ENCODE results near the gene ADAMTSL2. TPM values are rescaled to one million over a fixed set of nuclear protein-coding genes. Genes with fewer than 3 reads are reported as not detected.
A peak's percentile ranks its signal among the peaks of the same experiment; 100 is the strongest.

Gene ADAMTSL2
- total RNA-seq, 1 donor from 2014 or later = 10.1 TPM

DNA sequence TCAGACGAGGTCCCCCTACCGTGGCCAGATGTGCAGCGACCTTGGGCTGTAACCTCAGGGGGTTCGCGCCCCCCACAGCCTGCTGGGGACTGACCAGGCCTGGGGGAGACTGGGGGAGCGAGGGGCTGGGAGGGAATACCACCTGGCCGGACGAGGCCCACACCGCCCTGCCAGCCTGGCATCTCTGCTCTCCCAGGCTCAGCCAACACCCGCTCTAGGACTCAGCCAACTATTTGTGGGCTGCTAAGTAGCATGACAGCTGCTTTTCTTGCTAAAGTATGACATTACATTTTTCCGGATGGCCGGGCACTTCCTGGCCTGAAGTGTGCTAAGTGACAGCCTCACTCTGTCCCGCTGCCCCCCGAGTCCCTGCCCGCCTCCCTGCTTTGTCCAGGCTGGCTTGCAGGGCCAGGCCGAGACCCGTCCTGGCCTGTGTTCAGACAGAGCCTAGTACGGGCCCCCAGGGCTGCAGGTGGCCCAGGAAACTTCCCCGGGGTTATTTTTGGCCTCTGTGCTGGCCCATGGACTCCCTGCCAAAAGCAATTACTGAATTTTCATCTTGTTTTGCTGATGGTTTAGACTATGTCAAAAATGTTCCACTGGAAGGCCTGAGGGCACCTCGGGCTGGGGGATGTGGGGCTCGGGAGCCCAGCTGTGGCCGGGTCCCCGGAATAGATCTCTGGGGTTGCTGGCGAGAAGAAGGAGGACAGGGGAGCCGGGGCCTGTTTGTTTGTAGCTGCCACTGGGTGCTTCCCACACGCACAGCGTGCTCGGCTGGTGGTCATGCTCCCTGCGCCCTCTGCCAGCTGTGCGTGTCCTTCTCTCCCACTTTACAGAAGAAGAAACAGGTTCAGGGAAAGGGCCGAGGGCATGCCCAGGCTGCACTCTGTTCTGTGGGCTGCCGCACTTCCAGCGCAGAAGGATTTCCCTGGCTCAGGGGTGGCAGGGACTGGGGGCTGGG lies 42.2 kb upstream of the ADAMTSL2 start:
- intact Hi-C loops (cut with DNase I) = no loop called here
- peaks cover 5% of the 10 kb centered on the region for H3K4me1 ChIP-seq
- ATAC-seq = peak; percentile 6 to 10

GRCh38 chr9:133493428-133493827 lies 41.1 kb upstream of the ADAMTSL2 start:
- H3K9me3 ChIP-seq = no peaks in the 10 kb centered on the region
- intact Hi-C loops (cut with DNase I) = no loop called here
- H3K36me3 ChIP-seq = no peaks in the 10 kb centered on the region
- H3K27me3 ChIP-seq (ENCODE audit: low read depth) = peaks cover 11% of the 10 kb centered on the region
- no peak for ATAC-seq
- peak overlapping the region; percentile 64 for H3K27ac ChIP-seq
- peaks cover 5% of the 10 kb centered on the region for H3K4me1 ChIP-seq
- TF ChIP-seq CTCF (IDR thresholded peaks at IDR 0.05) = no peak
- peak; percentile 39 for DNase-seq
- no peak overlapping the region for H3K4me3 ChIP-seq

More for the DNA sequence above, 42.2 kb upstream of the ADAMTSL2 start:
- TF ChIP-seq CTCF (IDR thresholded peaks at IDR 0.05) = no peak
- peak; percentile 41 for DNase-seq
- Histone ChIP-seq H3K27ac (peak overlapping the region; percentile 64), H3K27me3 (ENCODE audit: low read depth) (peaks cover 9% of the 10 kb centered on the region), H3K9me3 (no peaks in the 10 kb centered on the region), H3K36me3 (no peaks in the 10 kb centered on the region), H3K4me3 (no peak overlapping the region)

GRCh38 chr9:133493845-133494540 lies 40.5 kb upstream of the ADAMTSL2 start:
- ATAC-seq (no peak), DNase-seq (peak; percentile 34)
- no peaks in the 10 kb centered on the region for H3K36me3 ChIP-seq
- intact Hi-C loops (cut with DNase I) = no loop called here
- H3K4me1 ChIP-seq = peaks cover 5% of the 10 kb centered on the region
- H3K4me3 ChIP-seq = no peak overlapping the region
- no peak for TF ChIP-seq CTCF (IDR thresholded peaks at IDR 0.05)
- H3K27ac ChIP-seq = no peak overlapping the region
- H3K9me3 ChIP-seq = no peaks in the 10 kb centered on the region
- H3K27me3 ChIP-seq (ENCODE audit: low read depth) = peaks cover 11% of the 10 kb centered on the region

DNA sequence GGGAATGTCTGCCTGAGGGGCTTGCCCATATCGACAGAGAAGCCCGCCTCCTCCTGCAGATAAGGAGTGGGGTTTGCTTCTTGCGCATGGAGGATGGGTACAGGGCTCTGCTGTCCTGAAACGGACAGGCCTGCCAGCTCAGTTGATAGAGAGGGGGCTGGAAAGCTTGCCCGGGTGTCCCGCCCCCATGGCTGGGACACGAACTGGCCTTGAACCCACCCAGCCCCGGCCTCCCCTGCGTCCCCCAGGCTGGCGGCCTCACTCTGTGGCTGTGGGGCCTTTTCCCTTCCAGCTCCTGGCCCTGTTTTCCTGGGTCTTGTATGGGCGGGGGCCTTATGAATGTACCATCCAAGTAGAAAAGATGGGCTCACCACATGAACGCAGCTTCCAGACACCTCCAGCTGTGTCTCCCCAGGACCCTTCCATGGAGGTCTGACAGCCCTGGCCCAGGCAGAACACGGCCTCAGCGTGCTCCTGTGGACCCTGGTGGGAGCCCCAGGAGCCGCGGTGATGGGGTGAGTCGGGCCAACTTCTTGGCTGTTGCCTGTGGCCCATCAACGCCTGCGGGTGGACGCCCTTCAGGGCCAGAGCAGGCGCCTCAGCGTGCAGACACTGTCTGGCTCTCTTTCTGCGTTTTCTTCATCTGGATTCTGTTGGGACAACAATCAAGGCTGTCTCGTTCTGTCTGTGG lies 39.7 kb upstream of the ADAMTSL2 start:
- Histone ChIP-seq H3K9me3 (no peaks in the 10 kb centered on the region), H3K36me3 (no peaks in the 10 kb centered on the region), H3K4me3 (no peak overlapping the region), H3K27ac (no peak overlapping the region), H3K27me3 (ENCODE audit: low read depth) (peaks cover 11% of the 10 kb centered on the region), H3K4me1 (peaks cover 5% of the 10 kb centered on the region)
- ATAC-seq (no peak), DNase-seq (peak; percentile 38)
- TF ChIP-seq CTCF (IDR thresholded peaks at IDR 0.05) = no peak
- intact Hi-C loops (cut with DNase I) = no loop called here
